IMR-90 (cell line): Measurements from ENCODE around the gene SNX7.

Experiments used
- BHLHE40 ChIP-seq: fragments of 150-350 bp; IDR thresholded peaks from 2 replicates; pipeline ENCODE4 v1.6.1; 2016; ENCODE audit warnings: mild to moderate bottlenecking, low read depth, low read length
- CEBPB ChIP-seq: IDR thresholded peaks from 2 replicates; pipeline ENCODE4 v1.6.1; 2012; ENCODE audit warnings: low read depth, low read length, improper control_type of control experiment
- CHD1 ChIP-seq: IDR thresholded peaks from 2 replicates; pipeline ENCODE4 v1.6.1; 2012; ENCODE audit warnings: low read depth, low read length, improper control_type of control experiment
- CTCF ChIP-seq: conservative IDR thresholded peaks from 2 replicates; pipeline ENCODE4 v1.5.1; 2012; ENCODE audit warnings: mild to moderate bottlenecking, low read depth, low read length, improper control_type of control experiment
- ELK1 ChIP-seq: fragments of 150-350 bp; IDR thresholded peaks from 2 replicates; pipeline ENCODE4 v1.6.1; 2016; ENCODE audit warnings: low read depth, mild to moderate bottlenecking, low read length, moderate library complexity, borderline replicate concordance
- MAFK ChIP-seq: IDR thresholded peaks from 2 replicates; pipeline ENCODE4 v1.6.1; 2012; ENCODE audit warnings: low read depth, low read length, improper control_type of control experiment
- MAZ ChIP-seq: IDR thresholded peaks from 2 replicates; pipeline ENCODE4 v1.6.1; 2012; ENCODE audit warnings: low read depth, mild to moderate bottlenecking, low read length, improper control_type of control experiment, moderate library complexity, borderline replicate concordance
- MXI1 ChIP-seq: IDR thresholded peaks from 2 replicates; pipeline ENCODE4 v1.6.1; 2012; ENCODE audit warnings: low read depth, mild to moderate bottlenecking, low read length, moderate library complexity, borderline replicate concordance
- POLR2A ChIP-seq: IDR thresholded peaks from 2 replicates; pipeline ENCODE4 v1.6.1; 2012; ENCODE audit warnings: mild to moderate bottlenecking, low read depth, low read length
- RAD21 ChIP-seq: IDR thresholded peaks from 2 replicates; pipeline ENCODE4 v1.6.1; 2012; ENCODE audit warnings: low read length, improper control_type of control experiment
- RCOR1 ChIP-seq: IDR thresholded peaks from 2 replicates; pipeline ENCODE4 v1.6.1; 2012; ENCODE audit warnings: mild to moderate bottlenecking, low read length, improper control_type of control experiment; ENCODE audit not compliant: insufficient replicate concordance
- RFX5 ChIP-seq: IDR thresholded peaks from 2 replicates; pipeline ENCODE4 v1.8.0; 2012; ENCODE audit warnings: low read depth, mild to moderate bottlenecking, low read length, moderate library complexity
- SMC3 ChIP-seq: fragments of 150-350 bp; IDR thresholded peaks from 2 replicates; pipeline ENCODE4 v1.6.1; 2016; ENCODE audit warnings: low read depth, mild to moderate bottlenecking, antibody characterized with exemption, low read length, moderate library complexity
- USF2 ChIP-seq: fragments of 150-350 bp; IDR thresholded peaks from 2 replicates; pipeline ENCODE4 v1.6.1; 2017; ENCODE audit warnings: mild to moderate bottlenecking, antibody characterized with exemption, low read length, low read depth

GRCh38 chr1:98754176-98754575 lies 92.7 kb downstream of the SNX7 start:
- TF ChIP-seq POLR2A = no peak
- TF ChIP-seq MXI1 = no peak
- no peak for TF ChIP-seq CEBPB
- no peak for TF ChIP-seq USF2
- TF ChIP-seq CTCF = no peak
- TF ChIP-seq ELK1 = no peak
- TF ChIP-seq MAZ = no peak
- no peak for TF ChIP-seq RAD21
- TF ChIP-seq BHLHE40 = no peak
- TF ChIP-seq CHD1 = no peak
- TF ChIP-seq RCOR1 = no peak
- TF ChIP-seq SMC3 = no peak
- no peak for TF ChIP-seq RFX5
- TF ChIP-seq MAFK = no peak
